Rectal smooth muscle tissue (tissue), 1 donor: Measurements from ENCODE around the gene LYG1.

Experiments used
- H3K27ac ChIP-seq: one replicate; pipeline ENCODE4 v1.7.0; 2013; ENCODE audit warnings: low read depth, low read length, inconsistent platforms
- H3K27me3 ChIP-seq: one replicate; pipeline ENCODE4 v1.7.0; 2013; ENCODE audit warnings: low read length; ENCODE audit not compliant: control insufficient read depth, insufficient read depth
- H3K36me3 ChIP-seq: one replicate; pipeline ENCODE4 v1.7.0; 2013; ENCODE audit warnings: low read length; ENCODE audit not compliant: control insufficient read depth, insufficient read depth
- H3K4me1 ChIP-seq: one replicate; pipeline ENCODE4 v1.7.0; 2013; ENCODE audit warnings: low read length; ENCODE audit not compliant: control insufficient read depth, insufficient read depth
- H3K4me3 ChIP-seq: one replicate; pipeline ENCODE4 v1.7.0; 2013; ENCODE audit warnings: low read length
- H3K9ac ChIP-seq: one replicate; pipeline ENCODE4 v1.7.0; 2013; ENCODE audit warnings: low read length

Gene LYG1

GRCh38 chr2:99255491-99256318 lies 45.3 kb downstream of the LYG1 start, which contains the start of gene LYG2:
LYG2 (minus strand) TSS chr2:99255666; CDS start chr2:99254260, 1,406 bp downstream.
- Histone ChIP-seq H3K9ac (no peak within 1 kb of the TSS), H3K4me1 (no peaks in the 10 kb centered on the region), H3K36me3 (no peaks in the 10 kb centered on the region), H3K27me3 (no peaks in the 10 kb centered on the region), H3K4me3 (no peak within 1 kb of the TSS), H3K27ac (no peak within 1 kb of the TSS)

- Histone ChIP-seq H3K36me3 (no peaks in the 10 kb centered on the region), H3K9ac (no peak overlapping the region), H3K4me3 (no peak overlapping the region), H3K27ac (no peak overlapping the region), H3K4me1 (no peaks in the 10 kb centered on the region), H3K27me3 (no peaks in the 10 kb centered on the region)
These were observed 51.0 kb downstream of the LYG1 start for GRCh38 chr2:99249951-99250350.

GRCh38 chr2:99242151-99242550 lies 58.8 kb downstream of the LYG1 start:
- Histone ChIP-seq H3K27me3 (no peaks in the 10 kb centered on the region), H3K9ac (no peak overlapping the region), H3K36me3 (no peaks in the 10 kb centered on the region), H3K27ac (no peak overlapping the region), H3K4me3 (no peak overlapping the region), H3K4me1 (no peaks in the 10 kb centered on the region)

GRCh38 chr2:99240431-99240830 lies 60.6 kb downstream of the LYG1 start:
- Histone ChIP-seq H3K27me3 (no peaks in the 10 kb centered on the region), H3K27ac (no peak overlapping the region), H3K4me1 (no peaks in the 10 kb centered on the region), H3K4me3 (no peak overlapping the region), H3K9ac (no peak overlapping the region), H3K36me3 (no peaks in the 10 kb centered on the region)

- Histone ChIP-seq H3K4me3 (no peak overlapping the region), H3K36me3 (no peaks in the 10 kb centered on the region), H3K4me1 (no peaks in the 10 kb centered on the region), H3K27me3 (no peaks in the 10 kb centered on the region), H3K27ac (no peak overlapping the region), H3K9ac (no peak overlapping the region)
These were observed 62.4 kb downstream of the LYG1 start for GRCh38 chr2:99238599-99238998.
